ENCODE measurements around the gene KRTAP4-11.
"Not testable (repeated sequence)": the region's sequence is repeated elsewhere in the genome, so short reads cannot be mapped to it uniquely, and the experiment has no call there.

- TF ChIP-seq, protein P1, sequence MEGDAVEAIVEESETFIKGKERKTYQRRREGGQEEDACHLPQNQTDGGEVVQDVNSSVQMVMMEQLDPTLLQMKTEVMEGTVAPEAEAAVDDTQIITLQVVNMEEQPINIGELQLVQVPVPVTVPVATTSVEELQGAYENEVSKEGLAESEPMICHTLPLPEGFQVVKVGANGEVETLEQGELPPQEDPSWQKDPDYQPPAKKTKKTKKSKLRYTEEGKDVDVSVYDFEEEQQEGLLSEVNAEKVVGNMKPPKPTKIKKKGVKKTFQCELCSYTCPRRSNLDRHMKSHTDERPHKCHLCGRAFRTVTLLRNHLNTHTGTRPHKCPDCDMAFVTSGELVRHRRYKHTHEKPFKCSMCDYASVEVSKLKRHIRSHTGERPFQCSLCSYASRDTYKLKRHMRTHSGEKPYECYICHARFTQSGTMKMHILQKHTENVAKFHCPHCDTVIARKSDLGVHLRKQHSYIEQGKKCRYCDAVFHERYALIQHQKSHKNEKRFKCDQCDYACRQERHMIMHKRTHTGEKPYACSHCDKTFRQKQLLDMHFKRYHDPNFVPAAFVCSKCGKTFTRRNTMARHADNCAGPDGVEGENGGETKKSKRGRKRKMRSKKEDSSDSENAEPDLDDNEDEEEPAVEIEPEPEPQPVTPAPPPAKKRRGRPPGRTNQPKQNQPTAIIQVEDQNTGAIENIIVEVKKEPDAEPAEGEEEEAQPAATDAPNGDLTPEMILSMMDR (IDR thresholded peaks at IDR 0.05; ENCODE audit: insufficient read depth, low read length, poor library complexity, severe bottlenecking) = not testable (repeated sequence)
- TF ChIP-seq EZH2phosphoT487 (conservative IDR thresholded peaks at IDR 0.05; ENCODE audit: low read length) = not testable (repeated sequence)
These were observed 12.8 kb downstream of the KRTAP4-11 start, which contains the start of gene KRTAP4-9 for GRCh38 chr17:41105347-41105746.

Data from SU-DHL-6 (cell line).